ENCODE data around the gene SCFD2.
"Not testable (repeated sequence)": the region's sequence is repeated elsewhere in the genome, so short reads cannot be mapped to it uniquely, and the experiment has no call there.

Gene SCFD2

GRCh38 chr4:53365486-53366300 lies at the start of gene SCFD2:
SCFD2 (minus strand) TSS chr4:53366061.
- DNase-seq: peak; percentile 86 to 98

GRCh38 chr4:53409479-53409878 lies 43.6 kb upstream of the SCFD2 start:
- not testable (repeated sequence) for DNase-seq

- no peak for DNase-seq
Measured at GRCh38 chr4:53380221-53380620, 14.4 kb upstream of the SCFD2 start.

- DNase-seq: no peak
Measured at GRCh38 chr4:53378171-53378482, 12.3 kb upstream of the SCFD2 start.

- peak; percentile 85 to 87 for DNase-seq
Measured at GRCh38 chr4:53377319-53378170, 11.7 kb upstream of the SCFD2 start, which contains the start of gene FIP1L1. FIP1L1 (plus strand) TSS chr4:53377641; CDS start chr4:53377839, 198 bp downstream.

GRCh38 chr4:53376900-53377299 lies 11.0 kb upstream of the SCFD2 start:
- peak in 1 of 2 donors; percentile 14 for DNase-seq

GRCh38 chr4:53374777-53375258 lies 9.0 kb upstream of the SCFD2 start:
- no peak for DNase-seq

GRCh38 chr4:53371843-53372521 lies 6.1 kb upstream of the SCFD2 start:
- no peak for DNase-seq

- DNase-seq: no peak
Measured at GRCh38 chr4:53371049-53371448, 5.2 kb upstream of the SCFD2 start.

GRCh38 chr4:53367721-53368120 lies 1.9 kb upstream of the SCFD2 start:
- no peak for DNase-seq

GRCh38 chr4:53366301-53366716 lies 448 bp upstream of the SCFD2 start:
- DNase-seq: no peak

GRCh38 chr4:53365121-53365485 lies 758 bp downstream of the SCFD2 start:
- DNase-seq: no peak

- DNase-seq: no peak
Measured at GRCh38 chr4:53364624-53365023, 1.2 kb downstream of the SCFD2 start.

GRCh38 chr4:53362093-53362492 lies 3.8 kb downstream of the SCFD2 start:
- no peak for DNase-seq

- no peak for DNase-seq
Measured at GRCh38 chr4:53361451-53361850, 4.4 kb downstream of the SCFD2 start.

- peak in 1 of 2 donors; percentile 59 for DNase-seq
Measured at GRCh38 chr4:53355930-53356521, 9.8 kb downstream of the SCFD2 start.

GRCh38 chr4:53354012-53354722 lies 11.7 kb downstream of the SCFD2 start:
- no peak for DNase-seq

- DNase-seq: no peak
Measured at GRCh38 chr4:53349091-53349491, 16.8 kb downstream of the SCFD2 start.

GRCh38 chr4:53348046-53348445 lies 17.8 kb downstream of the SCFD2 start:
- DNase-seq: no peak

- DNase-seq: no peak
Measured at GRCh38 chr4:53346920-53347852, 18.7 kb downstream of the SCFD2 start.

GRCh38 chr4:53346392-53346791 lies 19.5 kb downstream of the SCFD2 start:
- DNase-seq: not testable (repeated sequence)
